ENCODE data around the gene NCKAP5.

Gene NCKAP5

DNA sequence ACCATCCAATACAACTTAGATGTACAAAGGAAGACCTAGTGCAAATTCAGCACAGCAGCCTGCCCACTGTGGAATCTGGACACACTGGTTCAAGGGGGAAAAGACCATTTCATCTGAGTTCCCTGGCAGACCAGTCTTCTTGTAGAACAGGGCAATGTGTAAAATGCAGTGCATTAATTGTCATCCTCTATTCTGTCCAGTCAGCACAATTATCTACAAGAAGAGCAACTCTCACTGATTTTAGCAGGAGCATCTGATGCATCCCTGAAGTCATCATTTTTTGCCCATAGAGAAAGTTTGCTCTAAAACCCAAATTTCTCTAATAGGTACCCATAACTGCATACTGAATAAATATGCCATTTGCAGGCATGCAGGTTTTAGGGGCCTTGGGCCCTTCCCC is 816.4 kb downstream of the NCKAP5 start:
- H3K4me3 ChIP-seq (ENCODE audit: low read depth, low read length), result no peak overlapping the region
- no peak for DNase-seq (ENCODE audit: low read depth)

DNA sequence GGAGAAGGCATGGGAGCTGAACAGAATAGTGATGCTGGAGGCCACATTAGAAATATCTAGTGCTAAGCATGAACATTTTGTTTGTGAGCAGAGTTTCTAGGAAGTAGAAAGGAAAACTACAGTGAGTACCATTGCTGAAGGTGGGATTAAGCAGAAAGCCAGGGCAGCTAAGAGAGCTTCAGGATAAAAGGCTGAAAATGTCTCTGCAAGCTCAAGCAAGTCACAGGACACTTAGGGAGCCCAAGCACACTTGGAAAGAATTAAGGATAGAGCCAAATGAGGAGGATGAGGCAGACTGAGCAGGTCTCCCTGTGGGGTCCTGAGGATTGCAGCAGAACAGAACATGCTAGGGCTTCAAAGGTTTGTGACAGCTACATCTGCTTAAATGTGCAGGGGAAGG is 817.7 kb downstream of the NCKAP5 start:
- no peak for DNase-seq (ENCODE audit: low read depth)

DNA sequence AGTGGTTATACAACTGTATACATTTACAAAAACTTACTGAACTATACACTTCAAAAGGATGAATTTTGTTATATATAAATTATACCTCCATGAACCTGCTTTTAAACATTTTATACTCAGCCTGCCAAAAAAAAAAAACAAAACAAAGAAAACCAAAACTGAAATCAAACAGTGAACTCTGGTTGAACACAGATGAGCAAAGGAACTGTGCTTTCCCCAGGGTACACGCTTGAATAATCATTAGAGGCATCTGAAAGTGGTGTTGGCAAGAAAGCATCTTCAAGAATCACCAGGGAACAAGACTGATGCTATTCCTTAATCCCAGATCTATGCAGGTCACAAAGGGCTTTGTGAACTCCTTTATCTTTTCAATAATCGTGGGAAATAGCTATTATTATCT is 821.2 kb downstream of the NCKAP5 start:
- no peak for DNase-seq (ENCODE audit: low read depth)
- no peak overlapping the region for H3K4me3 ChIP-seq (ENCODE audit: low read depth, low read length)

More for the DNA sequence above, 817.7 kb downstream of the NCKAP5 start:
- no peak overlapping the region for H3K4me3 ChIP-seq (ENCODE audit: low read depth, low read length)

DNA sequence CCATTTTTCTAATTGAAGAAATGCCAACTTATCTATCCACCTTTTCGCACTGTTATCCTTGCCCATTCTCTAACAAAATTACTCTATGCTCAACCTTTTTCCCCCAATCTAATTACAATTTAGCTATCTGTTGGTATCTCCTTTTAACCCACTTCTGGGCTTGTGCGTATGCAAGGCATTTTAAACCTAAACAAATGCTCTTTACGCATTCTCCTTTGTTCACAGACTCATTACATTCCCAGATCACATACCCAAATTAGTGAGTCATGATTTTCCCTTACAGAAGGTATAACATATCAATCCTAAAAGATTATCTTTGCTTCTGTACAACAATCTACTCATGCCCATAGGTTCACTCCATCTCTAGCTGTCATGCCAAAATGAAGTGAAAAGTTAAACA is 826.5 kb downstream of the NCKAP5 start:
- DNase-seq (ENCODE audit: low read depth), result no peak
- H3K4me3 ChIP-seq (ENCODE audit: low read depth, low read length), result no peak overlapping the region

DNA sequence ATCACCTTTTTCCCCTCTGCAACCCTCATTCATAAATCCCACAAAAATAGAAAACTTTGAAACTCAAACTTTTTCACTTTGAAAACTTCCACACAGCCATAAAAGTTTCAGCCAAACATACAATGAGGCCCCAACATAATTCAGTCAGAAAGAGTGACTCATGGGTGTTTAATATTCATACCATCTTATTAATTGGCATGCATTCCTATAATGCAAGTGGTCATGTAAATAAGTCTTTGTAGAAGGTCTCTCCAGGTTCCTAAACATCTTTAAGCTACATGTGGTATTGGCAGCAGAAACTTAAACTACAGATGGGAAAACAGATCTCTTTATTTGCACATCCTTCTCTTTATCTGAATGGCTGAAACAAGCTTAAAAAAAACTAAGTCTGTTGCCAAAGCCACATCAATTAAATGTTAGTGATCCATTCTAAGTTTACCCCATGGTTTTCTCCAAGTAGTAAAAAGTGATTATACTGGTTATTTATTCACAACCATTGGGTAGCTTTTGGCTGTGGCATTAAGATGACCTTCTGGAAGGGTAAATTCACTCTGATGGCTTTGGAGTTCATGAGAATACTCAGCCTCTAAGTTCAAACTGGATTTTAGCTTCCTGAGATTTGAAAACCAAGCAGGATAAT is 828.1 kb downstream of the NCKAP5 start:
- DNase-seq (ENCODE audit: low read depth), result no peak

GRCh38 chr2:132738223-132738622 is 830.0 kb downstream of the NCKAP5 start:
- H3K4me3 ChIP-seq (ENCODE audit: low read depth, low read length), result no peak overlapping the region
- DNase-seq (ENCODE audit: low read depth), result no peak

More for the DNA sequence above, 828.1 kb downstream of the NCKAP5 start:
- H3K4me3 ChIP-seq (ENCODE audit: low read depth, low read length), result no peak overlapping the region

DNA sequence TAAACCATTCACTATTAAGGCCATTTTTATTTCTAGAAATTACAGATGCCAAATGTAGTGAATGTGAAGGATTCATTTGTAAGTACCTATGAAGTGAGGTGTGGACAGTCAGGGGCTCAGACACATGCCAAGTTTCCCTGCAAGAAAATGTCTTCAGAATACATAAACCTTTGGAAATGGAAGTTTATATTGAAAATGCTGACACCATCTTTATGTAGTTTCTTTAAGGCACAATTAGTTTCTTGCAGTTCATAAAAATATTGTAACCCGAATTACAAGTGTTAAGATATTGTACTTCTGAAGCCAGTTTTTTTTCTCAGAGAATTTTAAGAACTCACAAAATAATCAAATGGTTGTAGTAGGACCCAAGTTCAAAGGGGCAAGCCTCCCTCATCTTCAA is 832.2 kb downstream of the NCKAP5 start:
- DNase-seq (ENCODE audit: low read depth), result no peak
- H3K4me3 ChIP-seq (ENCODE audit: low read depth, low read length), result no peak overlapping the region

DNA sequence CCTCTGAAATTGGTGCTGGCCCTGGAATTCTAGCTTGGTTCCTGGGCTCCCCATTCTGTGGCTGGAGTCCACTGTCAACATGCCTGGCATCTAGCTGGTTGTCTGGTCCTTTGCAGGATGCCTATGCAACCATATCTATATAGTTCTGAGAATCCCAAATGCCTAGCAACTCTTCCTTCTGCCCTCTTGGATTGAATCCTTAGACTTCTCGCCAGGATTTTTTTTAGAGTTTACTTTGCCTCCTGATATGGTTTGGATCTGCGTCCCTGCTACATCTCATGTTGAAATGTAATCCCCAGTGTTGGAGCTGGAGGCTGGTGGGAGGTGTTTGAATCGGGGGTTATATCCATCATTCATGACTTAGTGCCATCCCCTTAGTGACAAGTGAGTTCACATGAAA is 833.3 kb downstream of the NCKAP5 start:
- no peak for DNase-seq (ENCODE audit: low read depth)
- no peak overlapping the region for H3K4me3 ChIP-seq (ENCODE audit: low read depth, low read length)

GRCh38 chr2:132733094-132733493 is 835.2 kb downstream of the NCKAP5 start:
- H3K4me3 ChIP-seq (ENCODE audit: low read depth, low read length), result no peak overlapping the region
- no peak for DNase-seq (ENCODE audit: low read depth)

- DNase-seq (ENCODE audit: low read depth), result no peak
- H3K4me3 ChIP-seq (ENCODE audit: low read depth, low read length), result no peak overlapping the region
Measured at GRCh38 chr2:132732694-132733093, 835.6 kb downstream of the NCKAP5 start.

DNA sequence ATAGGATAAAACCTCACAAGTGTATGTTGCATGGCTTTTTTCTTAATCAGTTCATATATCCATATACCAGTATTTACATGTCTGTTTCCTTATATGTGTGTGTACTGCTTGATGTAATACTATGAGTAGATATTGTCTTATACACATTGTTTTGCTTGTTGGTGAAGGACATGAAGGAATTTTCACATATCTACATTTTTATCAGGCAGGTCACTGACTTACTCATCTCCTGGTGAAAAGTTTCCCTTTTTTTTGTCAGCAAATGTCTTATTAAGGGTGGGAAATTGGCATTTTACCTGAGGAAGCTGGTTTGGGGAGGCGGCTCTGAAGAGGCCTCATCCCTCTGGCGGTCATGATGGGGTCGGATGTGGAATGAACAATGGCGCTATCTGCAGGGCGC is 836.8 kb downstream of the NCKAP5 start:
- no peak overlapping the region for H3K4me3 ChIP-seq (ENCODE audit: low read depth, low read length)
- DNase-seq (ENCODE audit: low read depth), result no peak

DNA sequence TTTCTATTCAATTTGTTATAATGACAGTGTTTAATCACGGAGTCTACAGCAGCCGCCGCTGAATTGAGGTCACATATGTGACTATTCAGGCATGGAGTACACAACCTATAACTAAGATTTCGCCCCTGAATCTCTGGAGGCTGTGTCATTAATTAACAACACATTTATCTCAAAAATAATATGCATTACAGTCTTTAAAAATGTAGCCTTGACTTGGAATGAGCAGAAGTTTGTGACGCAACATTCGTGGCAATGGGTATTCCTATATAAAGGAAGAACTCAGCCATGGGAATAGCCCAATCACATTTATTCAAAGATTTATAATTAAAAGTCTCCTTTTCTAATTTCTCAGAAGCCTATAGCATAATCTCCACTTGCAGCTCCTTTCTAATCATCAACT is 837.7 kb downstream of the NCKAP5 start:
- no peak overlapping the region for H3K4me3 ChIP-seq (ENCODE audit: low read depth, low read length)
- no peak for DNase-seq (ENCODE audit: low read depth)

DNA sequence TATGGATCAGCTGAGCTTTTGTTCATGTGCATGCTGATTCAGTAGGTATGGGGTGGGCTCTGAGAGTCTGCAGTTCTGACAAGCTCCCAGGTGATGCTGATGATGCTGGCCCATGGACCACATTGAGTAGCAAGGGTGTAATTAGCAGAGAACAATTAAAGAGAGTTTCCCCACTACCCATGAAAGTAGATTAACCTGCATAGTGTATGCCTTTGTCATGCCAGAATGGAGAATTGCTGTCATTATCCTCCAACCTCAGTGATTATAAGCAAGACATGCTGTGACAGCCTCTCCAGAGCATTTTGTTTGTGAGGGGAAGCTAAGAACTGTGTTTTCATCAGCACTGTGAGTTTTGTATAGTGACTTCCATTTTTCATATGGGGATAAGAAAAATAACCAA is 838.7 kb downstream of the NCKAP5 start:
- H3K4me3 ChIP-seq (ENCODE audit: low read depth, low read length), result no peak overlapping the region
- DNase-seq (ENCODE audit: low read depth), result no peak

GRCh38 chr2:132726155-132726554 is 842.1 kb downstream of the NCKAP5 start:
- no peak overlapping the region for H3K4me3 ChIP-seq (ENCODE audit: low read depth, low read length)
- no peak for DNase-seq (ENCODE audit: low read depth)

GRCh38 chr2:132725748-132726147 is 842.5 kb downstream of the NCKAP5 start:
- no peak overlapping the region for H3K4me3 ChIP-seq (ENCODE audit: low read depth, low read length)
- no peak for DNase-seq (ENCODE audit: low read depth)

DNA sequence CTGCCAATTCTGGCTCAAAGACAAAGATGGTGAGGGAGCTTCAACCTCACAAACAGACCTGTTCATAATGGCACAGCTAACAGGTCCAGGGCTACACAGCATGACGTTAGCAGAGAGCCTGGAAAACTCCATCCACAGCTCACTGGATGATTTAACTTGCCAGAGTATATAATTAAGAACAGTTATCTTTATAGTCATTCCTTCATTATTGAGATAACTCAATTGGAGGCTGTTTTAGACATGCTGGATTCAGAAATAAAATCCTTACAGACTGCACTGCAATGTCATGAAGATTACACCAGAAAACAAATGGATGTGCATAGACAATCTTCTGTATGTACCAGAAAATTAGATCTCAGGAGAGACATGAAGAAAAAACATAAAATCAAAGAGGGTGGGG is 843.1 kb downstream of the NCKAP5 start:
- H3K4me3 ChIP-seq (ENCODE audit: low read depth, low read length), result no peak overlapping the region
- no peak for DNase-seq (ENCODE audit: low read depth)

DNA sequence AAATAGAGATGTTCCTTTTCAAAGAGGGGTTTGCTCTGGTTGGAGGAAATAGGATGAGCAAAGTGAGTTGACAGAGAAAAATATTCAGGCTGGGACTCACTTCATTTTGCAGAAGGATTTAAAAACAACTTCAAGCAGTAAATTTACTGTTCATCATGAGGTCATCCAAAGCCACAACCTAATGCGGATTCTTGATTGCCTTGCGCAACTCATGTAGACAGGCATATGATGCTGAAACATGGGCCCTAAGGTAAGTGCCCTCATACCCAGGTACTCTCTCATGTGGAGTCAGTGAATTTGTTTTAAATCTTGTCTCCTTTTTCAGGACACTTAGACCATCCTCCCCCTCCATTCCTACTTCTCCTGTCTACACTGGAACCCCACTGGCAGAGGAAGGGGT is 846.3 kb downstream of the NCKAP5 start:
- H3K4me3 ChIP-seq (ENCODE audit: low read depth, low read length), result no peak overlapping the region
- DNase-seq (ENCODE audit: low read depth), result no peak

DNA sequence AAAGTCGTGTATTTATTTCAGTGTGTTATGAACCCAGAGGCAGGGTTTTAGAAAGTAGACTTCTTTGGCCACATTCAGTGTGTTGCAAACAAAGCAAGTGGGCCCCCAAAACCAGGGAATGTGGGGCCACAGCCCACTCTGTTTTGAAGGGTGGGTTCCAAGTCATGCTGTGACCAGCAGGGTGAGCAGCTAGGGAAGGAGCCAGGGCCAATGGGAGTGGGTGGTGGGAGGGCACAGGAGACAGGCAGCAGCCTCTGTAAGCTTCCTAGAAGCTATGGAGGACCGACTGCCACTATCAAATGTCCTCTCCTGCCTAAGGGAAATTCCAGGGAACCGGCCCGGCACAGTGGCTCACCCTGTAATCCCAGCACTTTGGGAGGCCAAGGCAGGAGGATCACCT is 847.9 kb downstream of the NCKAP5 start:
- no peak for DNase-seq (ENCODE audit: low read depth)
- no peak overlapping the region for H3K4me3 ChIP-seq (ENCODE audit: low read depth, low read length)

DNA sequence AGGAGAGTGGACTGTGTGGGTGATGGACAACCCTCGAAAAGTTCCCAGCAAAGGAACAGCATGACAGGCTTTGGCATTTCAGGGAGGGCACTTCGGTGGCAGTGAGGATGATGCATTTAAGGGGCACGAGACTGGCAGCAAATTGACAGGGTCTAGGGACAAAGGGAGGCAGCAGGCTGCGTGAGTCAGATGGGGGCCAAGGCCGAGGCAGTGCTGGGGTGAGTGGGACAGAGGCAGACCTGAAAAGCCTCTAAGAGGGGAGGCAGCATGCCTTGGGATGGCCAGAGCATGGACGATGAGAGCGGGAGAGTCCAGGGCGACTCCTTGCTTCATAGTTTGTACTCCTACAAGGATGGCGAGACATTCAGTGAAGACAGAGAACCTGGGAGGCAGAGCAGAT is 848.8 kb downstream of the NCKAP5 start:
- no peak for DNase-seq (ENCODE audit: low read depth)
- H3K4me3 ChIP-seq (ENCODE audit: low read depth, low read length), result no peak overlapping the region

DNA sequence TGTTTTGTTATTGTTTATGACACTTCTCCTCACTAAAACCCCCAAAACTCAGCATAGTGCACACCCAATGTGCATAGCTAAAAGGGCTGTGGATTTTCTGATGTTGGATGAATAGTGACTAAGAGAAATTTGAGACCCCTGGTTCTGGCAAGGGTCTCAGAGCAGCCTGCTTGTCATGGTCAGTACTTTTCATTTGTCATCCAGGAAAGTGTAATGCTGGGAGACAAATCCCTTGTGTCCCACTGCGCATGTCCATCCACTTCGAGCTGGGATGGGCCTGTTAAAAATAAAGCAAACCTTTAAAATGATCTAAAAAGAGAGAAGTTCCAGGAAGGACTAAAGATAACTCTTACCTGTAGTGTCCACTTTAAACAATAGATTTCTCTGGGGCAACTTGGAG is 851.3 kb downstream of the NCKAP5 start:
- DNase-seq (ENCODE audit: low read depth), result no peak
- no peak overlapping the region for H3K4me3 ChIP-seq (ENCODE audit: low read depth, low read length)

- no peak for DNase-seq (ENCODE audit: low read depth)
Measured at GRCh38 chr2:132715386-132716351, 852.6 kb downstream of the NCKAP5 start.

More at GRCh38 chr2:132715386-132716351, 852.6 kb downstream of the NCKAP5 start:
- H3K4me3 ChIP-seq (ENCODE audit: low read depth, low read length), result no peak overlapping the region
